HEK293 (cell line): ENCODE results near the gene GATA1.

Source experiments
- CTCF ChIA-PET: fragments of 350-600 bp; formaldehyde crosslinking; extraction: SDS; loops from one replicate; lab custom pipeline; 2021; ENCODE audit warnings: antibody characterized with exemption; lab: Yijun Ruan, JAX
- POLR2A ChIA-PET: fragments of 300-600 bp; formaldehyde crosslinking; extraction: SDS; loops from one replicate; lab custom pipeline; 2020; ENCODE audit warnings: antibody characterized with exemption, inconsistent platforms; lab: Yijun Ruan, JAX
- H3K27ac ChIP-seq: fragments of 200-500 bp; sonication (Bioruptor generic); 2 replicates; pipeline ENCODE4 v1.5.1; 2014; ENCODE audit warnings: low read depth, low read length, control low read depth, inconsistent platforms; ENCODE audit errors: extremely low read depth
- H3K36me3 ChIP-seq, 2 experiments: fragments of 200-500 bp in 1 of 2; sonication (Bioruptor generic) in 1 of 2; 1 replicate in 1 of 2; 2 replicates in 1 of 2; pipeline ENCODE4 v1.5.1; 2014 to 2017; ENCODE audit warnings: inconsistent platforms in 2 of 2, low read length in 2 of 2; ENCODE audit not compliant: control insufficient read depth in 2 of 2, insufficient read depth in 1 of 2
- H3K4me1 ChIP-seq: fragments of 200-500 bp; sonication (Bioruptor generic); 2 replicates; pipeline ENCODE4 v1.5.1; 2014; ENCODE audit warnings: mild to moderate bottlenecking, low read length, inconsistent platforms; ENCODE audit not compliant: control insufficient read depth, insufficient read depth
- H3K4me3 ChIP-seq: 2 replicates; pipeline ENCODE4 v1.5.1; 2011; ENCODE audit warnings: low read depth, mild to moderate bottlenecking, control low read depth, low read length, moderate library complexity
- H3K9me3 ChIP-seq: fragments of 200-500 bp; sonication (Bioruptor generic); 2 replicates; pipeline ENCODE4 v1.5.1; 2014; ENCODE audit warnings: low read depth, low read length, inconsistent platforms; ENCODE audit not compliant: control insufficient read depth, insufficient read depth
- GLI4 ChIP-seq: fragments of 450-650 bp; formaldehyde crosslinking; IDR thresholded peaks from 2 replicates; pipeline ENCODE4 v1.5.1; 2016; ENCODE audit warnings: missing biosample characterization, missing genetic modification characterization
- HOXC10 ChIP-seq: sonication (generic); formaldehyde crosslinking; IDR thresholded peaks from 2 replicates; pipeline ENCODE4 v1.8.1; 2023; ENCODE audit warnings: mild to moderate bottlenecking, missing genetic modification reagents
- ZNF174 ChIP-seq: fragments of 450-650 bp; formaldehyde crosslinking; IDR thresholded peaks from 2 replicates; pipeline ENCODE4 v1.5.0; 2017; ENCODE audit warnings: missing biosample characterization, mild to moderate bottlenecking, missing genetic modification characterization
- ZNF341 ChIP-seq: fragments of 450-650 bp; formaldehyde crosslinking; IDR thresholded peaks from 2 replicates; pipeline ENCODE4; 2016; ENCODE audit warnings: low read depth, missing biosample characterization, missing genetic modification characterization
- ZNF354C ChIP-seq: fragments of 450-650 bp; formaldehyde crosslinking; IDR thresholded peaks from 2 replicates; pipeline ENCODE4 v1.5.1; 2016; ENCODE audit warnings: missing biosample characterization, missing genetic modification characterization, low read depth, borderline replicate concordance
- ZNF37A ChIP-seq: fragments of 450-650 bp; IDR thresholded peaks from 2 replicates; pipeline ENCODE4 v1.5.1; 2018; ENCODE audit warnings: missing biosample characterization, missing genetic modification characterization
- ZNF48 ChIP-seq: fragments of 450-650 bp; formaldehyde crosslinking; IDR thresholded peaks from 2 replicates; pipeline ENCODE4 v1.5.1; 2016; ENCODE audit warnings: missing biosample characterization, missing genetic modification characterization
- ZNF530 ChIP-seq: fragments of 450-650 bp; formaldehyde crosslinking; IDR thresholded peaks from 2 replicates; pipeline ENCODE4 v1.5.1; 2016; ENCODE audit warnings: low read depth, missing biosample characterization, missing genetic modification characterization
- ZNF549 ChIP-seq: fragments of 450-650 bp; IDR thresholded peaks from 2 replicates; pipeline ENCODE4 v1.5.1; 2018; ENCODE audit warnings: missing biosample characterization, missing genetic modification characterization, mild to moderate bottlenecking, inconsistent platforms, moderate library complexity
- ZNF621 ChIP-seq: fragments of 450-650 bp; formaldehyde crosslinking; IDR thresholded peaks from 2 replicates; pipeline ENCODE4 v1.5.1; 2017; ENCODE audit warnings: missing biosample characterization, missing genetic modification characterization
- ZNF670 ChIP-seq: fragments of 450-650 bp; formaldehyde crosslinking; IDR thresholded peaks from 2 replicates; pipeline ENCODE4 v1.5.1; 2016; ENCODE audit warnings: missing biosample characterization, missing genetic modification characterization, low read depth
- ZNF837 ChIP-seq: fragments of 450-650 bp; formaldehyde crosslinking; IDR thresholded peaks from 2 replicates; pipeline ENCODE4 v1.5.1; 2016; ENCODE audit warnings: missing biosample characterization, missing genetic modification characterization
- TF ChIP-seq, protein P1 (sequence below): fragments of 450-650 bp; formaldehyde crosslinking; IDR thresholded peaks from 2 replicates; pipeline ENCODE4 v1.5.1; 2016; ENCODE audit warnings: missing biosample characterization, missing genetic modification characterization
- TF ChIP-seq, protein P2 (sequence below): sonication (generic); formaldehyde crosslinking; IDR thresholded peaks from 2 replicates; pipeline ENCODE4 v1.8.1; 2022; ENCODE audit warnings: mild to moderate bottlenecking, moderate library complexity, missing genetic modification reagents
- TF ChIP-seq, protein P3 (sequence below): fragments of 450-650 bp; formaldehyde crosslinking; IDR thresholded peaks from 2 replicates; pipeline ENCODE4 v1.5.1; 2017; ENCODE audit warnings: missing biosample characterization, missing genetic modification characterization
- TF ChIP-seq, protein P4 (sequence below): fragments of 450-650 bp; formaldehyde crosslinking; IDR thresholded peaks from 2 replicates; pipeline ENCODE4 v1.5.1; 2016; ENCODE audit warnings: missing biosample characterization, missing genetic modification characterization
- TF ChIP-seq, protein P5 (sequence below): fragments of 450-650 bp; formaldehyde crosslinking; IDR thresholded peaks from 2 replicates; pipeline ENCODE4 v1.5.1; 2016; ENCODE audit warnings: missing biosample characterization, missing genetic modification characterization
- TF ChIP-seq, protein P6 (sequence below): fragments of 450-650 bp; formaldehyde crosslinking; conservative IDR thresholded peaks from 2 replicates; pipeline ENCODE4 v1.5.1; 2016; ENCODE audit warnings: low read depth, missing biosample characterization, missing genetic modification characterization

GATA1 gene

DNA sequence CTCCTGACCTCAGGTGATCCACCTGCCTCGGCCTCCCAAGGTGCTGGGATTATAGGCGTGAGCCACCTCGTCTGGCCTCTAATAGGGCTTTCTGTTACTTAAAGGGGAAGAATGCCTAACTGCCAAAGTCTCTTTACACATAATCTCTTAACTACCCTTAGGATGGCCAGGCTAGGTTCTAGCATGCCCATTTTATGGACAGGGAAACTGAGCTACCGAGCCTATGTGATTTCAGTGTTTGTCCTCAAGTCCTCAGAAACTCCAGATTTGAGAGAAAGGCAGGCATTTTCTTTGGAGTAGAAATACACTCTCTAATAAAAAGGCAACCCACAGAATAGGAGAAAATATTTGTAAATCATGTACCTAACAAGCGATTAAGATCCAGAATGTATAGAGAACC, 37.2 kb upstream of the GATA1 start:
- TF ChIP-seq ZNF37A (tag by site-specific recombination): no peak
- TF ChIP-seq ZNF341 (tag by site-specific recombination): no peak
- TF ChIP-seq, protein P1, sequence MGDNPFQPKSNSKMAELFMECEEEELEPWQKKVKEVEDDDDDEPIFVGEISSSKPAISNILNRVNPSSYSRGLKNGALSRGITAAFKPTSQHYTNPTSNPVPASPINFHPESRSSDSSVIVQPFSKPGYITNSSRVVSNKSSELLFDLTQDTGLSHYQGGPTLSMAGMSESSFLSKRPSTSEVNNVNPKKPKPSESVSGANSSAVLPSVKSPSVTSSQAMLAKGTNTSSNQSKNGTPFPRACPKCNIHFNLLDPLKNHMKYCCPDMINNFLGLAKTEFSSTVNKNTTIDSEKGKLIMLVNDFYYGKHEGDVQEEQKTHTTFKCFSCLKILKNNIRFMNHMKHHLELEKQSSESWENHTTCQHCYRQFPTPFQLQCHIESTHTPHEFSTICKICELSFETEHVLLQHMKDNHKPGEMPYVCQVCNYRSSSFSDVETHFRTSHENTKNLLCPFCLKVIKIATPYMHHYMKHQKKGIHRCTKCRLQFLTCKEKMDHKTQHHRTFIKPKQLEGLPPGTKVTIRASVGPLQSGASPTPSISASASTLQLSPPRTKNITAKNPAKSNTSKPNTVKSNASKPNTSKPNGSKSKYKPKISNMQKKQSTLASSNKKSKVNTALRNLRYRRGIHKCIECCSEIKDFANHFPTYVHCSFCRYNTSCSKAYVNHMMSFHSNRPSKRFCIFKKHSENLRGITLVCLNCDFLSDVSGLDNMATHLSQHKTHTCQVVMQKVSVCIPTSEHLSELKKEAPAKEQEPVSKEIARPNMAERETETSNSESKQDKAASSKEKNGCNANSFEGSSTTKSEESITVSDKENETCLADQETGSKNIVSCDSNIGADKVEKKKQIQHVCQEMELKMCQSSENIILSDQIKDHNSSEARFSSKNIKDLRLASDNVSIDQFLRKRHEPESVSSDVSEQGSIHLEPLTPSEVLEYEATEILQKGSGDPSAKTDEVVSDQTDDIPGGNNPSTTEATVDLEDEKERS (tag by site-specific recombination): no peak
- TF ChIP-seq ZNF354C (tag by site-specific recombination): no peak
- TF ChIP-seq, protein P2, sequence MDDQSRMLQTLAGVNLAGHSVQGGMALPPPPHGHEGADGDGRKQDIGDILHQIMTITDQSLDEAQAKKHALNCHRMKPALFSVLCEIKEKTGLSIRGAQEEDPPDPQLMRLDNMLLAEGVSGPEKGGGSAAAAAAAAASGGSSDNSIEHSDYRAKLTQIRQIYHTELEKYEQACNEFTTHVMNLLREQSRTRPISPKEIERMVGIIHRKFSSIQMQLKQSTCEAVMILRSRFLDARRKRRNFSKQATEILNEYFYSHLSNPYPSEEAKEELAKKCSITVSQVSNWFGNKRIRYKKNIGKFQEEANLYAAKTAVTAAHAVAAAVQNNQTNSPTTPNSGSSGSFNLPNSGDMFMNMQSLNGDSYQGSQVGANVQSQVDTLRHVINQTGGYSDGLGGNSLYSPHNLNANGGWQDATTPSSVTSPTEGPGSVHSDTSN (CRISPR knock-in tag): no peak
- TF ChIP-seq, protein P3, sequence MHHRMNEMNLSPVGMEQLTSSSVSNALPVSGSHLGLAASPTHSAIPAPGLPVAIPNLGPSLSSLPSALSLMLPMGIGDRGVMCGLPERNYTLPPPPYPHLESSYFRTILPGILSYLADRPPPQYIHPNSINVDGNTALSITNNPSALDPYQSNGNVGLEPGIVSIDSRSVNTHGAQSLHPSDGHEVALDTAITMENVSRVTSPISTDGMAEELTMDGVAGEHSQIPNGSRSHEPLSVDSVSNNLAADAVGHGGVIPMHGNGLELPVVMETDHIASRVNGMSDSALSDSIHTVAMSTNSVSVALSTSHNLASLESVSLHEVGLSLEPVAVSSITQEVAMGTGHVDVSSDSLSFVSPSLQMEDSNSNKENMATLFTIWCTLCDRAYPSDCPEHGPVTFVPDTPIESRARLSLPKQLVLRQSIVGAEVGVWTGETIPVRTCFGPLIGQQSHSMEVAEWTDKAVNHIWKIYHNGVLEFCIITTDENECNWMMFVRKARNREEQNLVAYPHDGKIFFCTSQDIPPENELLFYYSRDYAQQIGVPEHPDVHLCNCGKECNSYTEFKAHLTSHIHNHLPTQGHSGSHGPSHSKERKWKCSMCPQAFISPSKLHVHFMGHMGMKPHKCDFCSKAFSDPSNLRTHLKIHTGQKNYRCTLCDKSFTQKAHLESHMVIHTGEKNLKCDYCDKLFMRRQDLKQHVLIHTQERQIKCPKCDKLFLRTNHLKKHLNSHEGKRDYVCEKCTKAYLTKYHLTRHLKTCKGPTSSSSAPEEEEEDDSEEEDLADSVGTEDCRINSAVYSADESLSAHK: no peak
- no peak for TF ChIP-seq ZNF530
- TF ChIP-seq GLI4: no peak
- no peak for TF ChIP-seq ZNF48 (tag by site-specific recombination)
- TF ChIP-seq, protein P4, sequence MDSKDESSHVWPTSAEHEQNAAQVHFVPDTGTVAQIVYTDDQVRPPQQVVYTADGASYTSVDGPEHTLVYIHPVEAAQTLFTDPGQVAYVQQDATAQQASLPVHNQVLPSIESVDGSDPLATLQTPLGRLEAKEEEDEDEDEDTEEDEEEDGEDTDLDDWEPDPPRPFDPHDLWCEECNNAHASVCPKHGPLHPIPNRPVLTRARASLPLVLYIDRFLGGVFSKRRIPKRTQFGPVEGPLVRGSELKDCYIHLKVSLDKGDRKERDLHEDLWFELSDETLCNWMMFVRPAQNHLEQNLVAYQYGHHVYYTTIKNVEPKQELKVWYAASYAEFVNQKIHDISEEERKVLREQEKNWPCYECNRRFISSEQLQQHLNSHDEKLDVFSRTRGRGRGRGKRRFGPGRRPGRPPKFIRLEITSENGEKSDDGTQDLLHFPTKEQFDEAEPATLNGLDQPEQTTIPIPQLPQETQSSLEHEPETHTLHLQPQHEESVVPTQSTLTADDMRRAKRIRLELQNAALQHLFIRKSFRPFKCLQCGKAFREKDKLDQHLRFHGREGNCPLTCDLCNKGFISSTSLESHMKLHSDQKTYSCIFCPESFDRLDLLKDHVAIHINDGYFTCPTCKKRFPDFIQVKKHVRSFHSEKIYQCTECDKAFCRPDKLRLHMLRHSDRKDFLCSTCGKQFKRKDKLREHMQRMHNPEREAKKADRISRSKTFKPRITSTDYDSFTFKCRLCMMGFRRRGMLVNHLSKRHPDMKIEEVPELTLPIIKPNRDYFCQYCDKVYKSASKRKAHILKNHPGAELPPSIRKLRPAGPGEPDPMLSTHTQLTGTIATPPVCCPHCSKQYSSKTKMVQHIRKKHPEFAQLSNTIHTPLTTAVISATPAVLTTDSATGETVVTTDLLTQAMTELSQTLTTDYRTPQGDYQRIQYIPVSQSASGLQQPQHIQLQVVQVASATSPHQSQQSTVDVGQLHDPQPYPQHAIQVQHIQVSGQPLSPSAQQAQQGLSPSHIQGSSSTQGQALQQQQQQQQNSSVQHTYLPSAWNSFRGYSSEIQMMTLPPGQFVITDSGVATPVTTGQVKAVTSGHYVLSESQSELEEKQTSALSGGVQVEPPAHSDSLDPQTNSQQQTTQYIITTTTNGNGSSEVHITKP (tag by site-specific recombination): no peak
- TF ChIP-seq, protein P5, sequence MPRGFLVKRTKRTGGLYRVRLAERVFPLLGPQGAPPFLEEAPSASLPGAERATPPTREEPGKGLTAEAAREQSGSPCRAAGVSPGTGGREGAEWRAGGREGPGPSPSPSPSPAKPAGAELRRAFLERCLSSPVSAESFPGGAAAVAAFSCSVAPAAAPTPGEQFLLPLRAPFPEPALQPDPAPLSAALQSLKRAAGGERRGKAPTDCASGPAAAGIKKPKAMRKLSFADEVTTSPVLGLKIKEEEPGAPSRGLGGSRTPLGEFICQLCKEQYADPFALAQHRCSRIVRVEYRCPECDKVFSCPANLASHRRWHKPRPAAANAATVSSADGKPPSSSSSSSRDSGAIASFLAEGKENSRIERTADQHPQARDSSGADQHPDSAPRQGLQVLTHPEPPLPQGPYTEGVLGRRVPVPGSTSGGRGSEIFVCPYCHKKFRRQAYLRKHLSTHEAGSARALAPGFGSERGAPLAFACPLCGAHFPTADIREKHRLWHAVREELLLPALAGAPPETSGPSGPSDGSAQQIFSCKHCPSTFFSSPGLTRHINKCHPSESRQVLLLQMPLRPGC (tag by site-specific recombination): no peak
- H3K27ac ChIP-seq: no peak overlapping the region
- H3K36me3 ChIP-seq: no peaks in the 10 kb centered on the region
- no peaks in the 10 kb centered on the region for H3K4me1 ChIP-seq
- H3K9me3 ChIP-seq: no peaks in the 10 kb centered on the region
- POLR2A ChIA-PET: interaction anchor here (2.0 kb wide), 1 partner anchor 12 kb away, joined by 6 read pairs; no protein-coding TSS in a partner anchor
- no peak overlapping the region for H3K4me3 ChIP-seq
- CTCF ChIA-PET: no interaction called here

DNA sequence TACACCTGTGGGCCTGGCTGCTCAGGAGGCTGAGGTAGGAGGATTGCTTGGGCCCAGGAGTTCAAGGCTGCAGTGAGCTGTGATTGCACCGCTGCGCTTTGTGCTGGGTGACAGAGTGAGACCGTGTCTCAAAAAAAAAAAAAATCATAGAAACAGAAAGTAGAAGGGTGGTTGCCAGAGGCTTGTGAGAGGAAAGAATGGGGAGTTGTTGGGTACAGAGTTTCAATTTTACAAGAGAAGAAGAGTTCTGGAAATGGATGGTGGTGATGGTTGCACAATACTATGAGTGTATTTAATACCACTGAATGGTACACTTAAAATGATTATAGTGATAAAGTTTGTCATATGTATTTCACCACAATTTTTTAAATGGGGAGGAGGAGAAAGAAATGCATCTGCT, 35.0 kb upstream of the GATA1 start:
- CTCF ChIA-PET: no interaction called here
- Histone ChIP-seq H3K4me3 (no peak overlapping the region), H3K4me1 (no peaks in the 10 kb centered on the region), H3K9me3 (no peaks in the 10 kb centered on the region), H3K27ac (no peak overlapping the region), H3K36me3 (no peaks in the 10 kb centered on the region)
- POLR2A ChIA-PET: no interaction called here
- TF ChIP-seq ZNF174: no peak
- TF ChIP-seq, protein P6, sequence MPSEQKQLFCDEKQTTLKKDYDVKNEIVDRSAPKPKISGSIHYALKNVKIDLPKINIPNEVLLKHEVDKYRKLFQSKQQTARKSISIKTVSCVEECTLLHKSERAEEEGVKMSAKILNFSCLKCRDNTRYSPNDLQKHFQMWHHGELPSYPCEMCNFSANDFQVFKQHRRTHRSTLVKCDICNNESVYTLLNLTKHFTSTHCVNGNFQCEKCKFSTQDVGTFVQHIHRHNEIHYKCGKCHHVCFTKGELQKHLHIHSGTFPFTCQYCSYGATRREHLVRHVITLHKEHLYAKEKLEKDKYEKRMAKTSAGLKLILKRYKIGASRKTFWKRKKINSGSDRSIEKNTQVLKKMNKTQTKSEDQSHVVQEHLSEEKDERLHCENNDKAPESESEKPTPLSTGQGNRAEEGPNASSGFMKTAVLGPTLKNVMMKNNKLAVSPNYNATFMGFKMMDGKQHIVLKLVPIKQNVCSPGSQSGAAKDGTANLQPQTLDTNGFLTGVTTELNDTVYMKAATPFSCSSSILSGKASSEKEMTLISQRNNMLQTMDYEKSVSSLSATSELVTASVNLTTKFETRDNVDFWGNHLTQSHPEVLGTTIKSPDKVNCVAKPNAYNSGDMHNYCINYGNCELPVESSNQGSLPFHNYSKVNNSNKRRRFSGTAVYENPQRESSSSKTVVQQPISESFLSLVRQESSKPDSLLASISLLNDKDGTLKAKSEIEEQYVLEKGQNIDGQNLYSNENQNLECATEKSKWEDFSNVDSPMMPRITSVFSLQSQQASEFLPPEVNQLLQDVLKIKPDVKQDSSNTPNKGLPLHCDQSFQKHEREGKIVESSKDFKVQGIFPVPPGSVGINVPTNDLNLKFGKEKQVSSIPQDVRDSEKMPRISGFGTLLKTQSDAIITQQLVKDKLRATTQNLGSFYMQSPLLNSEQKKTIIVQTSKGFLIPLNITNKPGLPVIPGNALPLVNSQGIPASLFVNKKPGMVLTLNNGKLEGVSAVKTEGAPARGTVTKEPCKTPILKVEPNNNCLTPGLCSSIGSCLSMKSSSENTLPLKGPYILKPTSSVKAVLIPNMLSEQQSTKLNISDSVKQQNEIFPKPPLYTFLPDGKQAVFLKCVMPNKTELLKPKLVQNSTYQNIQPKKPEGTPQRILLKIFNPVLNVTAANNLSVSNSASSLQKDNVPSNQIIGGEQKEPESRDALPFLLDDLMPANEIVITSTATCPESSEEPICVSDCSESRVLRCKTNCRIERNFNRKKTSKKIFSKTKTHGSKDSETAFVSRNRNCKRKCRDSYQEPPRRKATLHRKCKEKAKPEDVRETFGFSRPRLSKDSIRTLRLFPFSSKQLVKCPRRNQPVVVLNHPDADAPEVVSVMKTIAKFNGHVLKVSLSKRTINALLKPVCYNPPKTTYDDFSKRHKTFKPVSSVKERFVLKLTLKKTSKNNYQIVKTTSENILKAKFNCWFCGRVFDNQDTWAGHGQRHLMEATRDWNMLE: no peak
- no peak for TF ChIP-seq ZNF549
- no peak for TF ChIP-seq ZNF670 (tag by site-specific recombination)
- TF ChIP-seq HOXC10 (CRISPR knock-in tag): no peak
- TF ChIP-seq ZNF621 (tag by site-specific recombination): no peak
- TF ChIP-seq ZNF837 (tag by site-specific recombination): no peak
